Lung (tissue), 12 donors: ENCODE data around the gene GRM8. TPM values are rescaled to one million over a fixed set of nuclear protein-coding genes. Genes with fewer than 3 reads are reported as not detected.

Source experiments
- ATAC-seq: fragments of 200-7000 bp; cut with Tn5 transposase; one replicate; pipeline ENCODE4 v1.9.1; 2020; ENCODE audit warnings: moderate number of reproducible peaks; ENCODE audit not compliant: insufficient read depth, low FRiP score
- DNase-seq, 3 donors: peaks; one replicate each; pipeline ENCODE4 v3.0.0-alpha.2; 2013 to 2017
- H3K27ac ChIP-seq, 2 donors: one replicate each; pipeline ENCODE4 v1.5.1; 2013; ENCODE audit warnings: mild to moderate bottlenecking in 2 of 2, moderate library complexity in 2 of 2, control low read depth in 1 of 2, inconsistent platforms in 1 of 2, low read depth in 1 of 2, low read length in 1 of 2
- H3K27me3 ChIP-seq, 3 donors: one replicate each; pipeline ENCODE4 v1.5.1; 2013; ENCODE audit warnings: low read length in 2 of 3; ENCODE audit not compliant: control insufficient read depth in 3 of 3, insufficient read depth in 3 of 3
- H3K36me3 ChIP-seq, 4 donors: one replicate each; pipeline ENCODE4 v1.5.1; 2013; ENCODE audit warnings: low read length in 4 of 4, mild to moderate bottlenecking in 1 of 4, moderate library complexity in 1 of 4; ENCODE audit not compliant: control insufficient read depth in 4 of 4, insufficient read depth in 4 of 4
- H3K4me1 ChIP-seq, 5 donors: one replicate each; pipeline ENCODE4 v1.5.1; 2013; ENCODE audit warnings: low read length in 5 of 5, mild to moderate bottlenecking in 2 of 5, moderate library complexity in 1 of 5; ENCODE audit not compliant: control insufficient read depth in 5 of 5, insufficient read depth in 5 of 5
- H3K4me3 ChIP-seq: one replicate; pipeline ENCODE4 v1.5.1; 2013; ENCODE audit warnings: mild to moderate bottlenecking, control low read depth, moderate library complexity
- H3K9ac ChIP-seq, 2 donors: one replicate each; pipeline ENCODE4 v1.5.1; 2013; ENCODE audit warnings: low read length in 2 of 2, control low read depth in 1 of 2; ENCODE audit not compliant: insufficient read depth in 1 of 2
- H3K9me3 ChIP-seq, 4 donors: one replicate each; pipeline ENCODE4 v1.5.1; 2013; ENCODE audit warnings: low read length in 3 of 4, mild to moderate bottlenecking in 1 of 4, moderate library complexity in 1 of 4; ENCODE audit not compliant: control insufficient read depth in 4 of 4, insufficient read depth in 3 of 4
- CTCF ChIP-seq: IDR thresholded peaks from 2 replicates; pipeline ENCODE4 v1.5.1; 2012; ENCODE audit warnings: mild to moderate bottlenecking; ENCODE audit errors: control extremely low read depth, extremely low read depth
- WGBS, 2 donors: extraction: QIAGEN DNeasy Blood & Tissue Kit; methylation state at CpG; one replicate each; pipeline ENCODE4 v1.1.7; 2013; 5-methylcytosine and 5-hydroxymethylcytosine counted together
- polyA plus RNA-seq, 2 donors: library from polyadenylated mRNA; stranded (reverse); fragments of 200-250 nt; gene quantifications; one replicate each; pipeline ENCODE4 v1.2.1, GENCODE V29; 2013
- total RNA-seq, 2 donors: library from RNA; depleted of rRNA in 1 of 2; stranded (reverse); fragments of >200 nt in 1 of 2; gene quantifications; one replicate each; pipeline ENCODE4 v1.2.1, GENCODE V29; 2014 to 2021
- donor health status: control.
- donor health status: control.
- donor health status: Bipolar disorder and iron deficiency.
- donor health status: healthy.
- donor health status: DM: yes; HTN: yes; CAD: no.

GRM8 gene
- total and polyA plus RNA-seq, 4 donors: 0.01 to 0.83 (median 0.24) TPM; not detected in 1

- no peaks in the 10 kb centered on the region for H3K9me3 ChIP-seq
- no peaks in the 10 kb centered on the region for H3K27me3 ChIP-seq
- H3K9ac ChIP-seq: no peak overlapping the region
- TF ChIP-seq CTCF: no peak
- H3K4me1 ChIP-seq: no peaks in the 10 kb centered on the region
- DNase-seq: no peak
- H3K27ac ChIP-seq: no peak overlapping the region
- WGBS, 2 donors: 92 to 100% methylated on average over 3 of the region's 3 CpGs
- no peaks in the 10 kb centered on the region for H3K36me3 ChIP-seq
- no peak for ATAC-seq
- H3K4me3 ChIP-seq: no peak overlapping the region
Measured at GRCh38 chr7:126820925-126821324, 431.8 kb downstream of the GRM8 start.

- 76 to 84% methylated on average over 5 of the region's 5 CpGs for WGBS, 2 donors
- Histone ChIP-seq H3K4me3 (no peak overlapping the region), H3K27me3 (no peaks in the 10 kb centered on the region), H3K4me1 (no peaks in the 10 kb centered on the region), H3K9me3 (no peaks in the 10 kb centered on the region), H3K9ac (no peak overlapping the region), H3K27ac (no peak overlapping the region), H3K36me3 (no peaks in the 10 kb centered on the region)
- no peak for DNase-seq
- TF ChIP-seq CTCF: no peak
- ATAC-seq: no peak
Measured at GRCh38 chr7:126819197-126819484, 433.6 kb downstream of the GRM8 start.

- Histone ChIP-seq H3K27me3 (no peaks in the 10 kb centered on the region), H3K36me3 (no peaks in the 10 kb centered on the region), H3K27ac (no peak overlapping the region), H3K4me3 (no peak overlapping the region), H3K4me1 (no peaks in the 10 kb centered on the region), H3K9ac (no peak overlapping the region), H3K9me3 (no peaks in the 10 kb centered on the region)
- DNase-seq (no peak), ATAC-seq (no peak)
- WGBS, 2 donors: 84 to 90% methylated on average over 3 of the region's 3 CpGs
- TF ChIP-seq CTCF: no peak
Measured at GRCh38 chr7:126818393-126819196, 434.1 kb downstream of the GRM8 start.

- ATAC-seq (no peak), DNase-seq (no peak)
- 85 to 90% methylated on average over 1 of the region's 1 CpG for WGBS, 2 donors
- Histone ChIP-seq H3K36me3 (no peaks in the 10 kb centered on the region), H3K4me1 (no peaks in the 10 kb centered on the region), H3K27ac (no peak overlapping the region), H3K27me3 (no peaks in the 10 kb centered on the region), H3K4me3 (no peak overlapping the region), H3K9ac (no peak overlapping the region), H3K9me3 (peaks cover 0 to 4% (median 0%) of the 10 kb centered on the region in 4 donors)
- no peak for TF ChIP-seq CTCF
Measured at GRCh38 chr7:126809188-126809587, 443.6 kb downstream of the GRM8 start.
